Suppressor macrophage treated with lipopolysaccharide for 1 hour (primary cell): ENCODE data around the gene UMAD1.

ENCODE experiments used
- DNase-seq, 3 donors: peaks; one replicate each; pipeline ENCODE4 v3.0.0-alpha.2; 2020 to 2022

Gene UMAD1

GRCh38 chr7:7693881-7694280 is 53.3 kb downstream of the UMAD1 start:
- DNase-seq: no peak

GRCh38 chr7:7694542-7694941 is 54.0 kb downstream of the UMAD1 start:
- DNase-seq: no peak

GRCh38 chr7:7695111-7695817 is 54.7 kb downstream of the UMAD1 start:
- no peak for DNase-seq

- DNase-seq: no peak
Measured at GRCh38 chr7:7696458-7697119, 56.0 kb downstream of the UMAD1 start.

GRCh38 chr7:7698930-7699329 is 58.4 kb downstream of the UMAD1 start:
- no peak for DNase-seq

GRCh38 chr7:7699380-7699779 is 58.8 kb downstream of the UMAD1 start:
- no peak for DNase-seq

GRCh38 chr7:7699970-7700369 is 59.4 kb downstream of the UMAD1 start:
- DNase-seq: no peak

- no peak for DNase-seq
Measured at GRCh38 chr7:7701527-7701926, 61.0 kb downstream of the UMAD1 start.

GRCh38 chr7:7702826-7703225 is 62.3 kb downstream of the UMAD1 start:
- DNase-seq: no peak

- DNase-seq: no peak
Measured at GRCh38 chr7:7703427-7703826, 62.9 kb downstream of the UMAD1 start.

GRCh38 chr7:7704867-7705266 is 64.3 kb downstream of the UMAD1 start:
- DNase-seq: no peak

GRCh38 chr7:7705318-7705717 is 64.8 kb downstream of the UMAD1 start:
- no peak for DNase-seq

- peak in 1 of 3 donors; percentile 27 for DNase-seq
Measured at GRCh38 chr7:7706101-7706511, 65.6 kb downstream of the UMAD1 start.

GRCh38 chr7:7706556-7707172 is 66.1 kb downstream of the UMAD1 start:
- no peak for DNase-seq

GRCh38 chr7:7707246-7707645 is 66.7 kb downstream of the UMAD1 start:
- DNase-seq: no peak

- no peak for DNase-seq
Measured at GRCh38 chr7:7707806-7708205, 67.3 kb downstream of the UMAD1 start.

- DNase-seq: no peak
Measured at GRCh38 chr7:7709291-7709690, 68.7 kb downstream of the UMAD1 start.

GRCh38 chr7:7710469-7710868 is 69.9 kb downstream of the UMAD1 start:
- DNase-seq: no peak

- DNase-seq: no peak
Measured at GRCh38 chr7:7713730-7714129, 73.2 kb downstream of the UMAD1 start.

- DNase-seq: no peak
Measured at GRCh38 chr7:7718492-7718891, 77.9 kb downstream of the UMAD1 start, which contains the start of gene RPA3. Gene RPA3, minus strand, starts transcription at chr7:7718607. Its CDS starts 78,189 bp downstream, at chr7:7640418.

GRCh38 chr7:7719236-7719635 is 78.7 kb downstream of the UMAD1 start:
- DNase-seq: peak; percentile 36 to 50 (median 46)

GRCh38 chr7:7720193-7720592 is 79.6 kb downstream of the UMAD1 start:
- no peak for DNase-seq

- DNase-seq: no peak
Measured at GRCh38 chr7:7720750-7721621, 80.4 kb downstream of the UMAD1 start.
